ENCODE data around the gene PRKAR2B. TPM values are rescaled to one million over a fixed set of nuclear protein-coding genes. Genes with fewer than 3 reads are reported as not detected.

Gene PRKAR2B
- total RNA-seq, 3 donors from 2014 or later (not counting 1 experiment from before 2014, with no cell fraction given), result 2.1 to 14.3 (median 4.0) TPM

- WGBS (ENCODE audit: insufficient coverage), result 96% methylated on average over 1 of the region's 2 CpGs
- Histone ChIP-seq H3K36me3 (ENCODE audit: control insufficient read depth, insufficient read depth, low read length) (no peaks in the 10 kb centered on the region), H3K27ac (ENCODE audit: low read length) (no peak overlapping the region), H3K9me3 (ENCODE audit: control insufficient read depth, insufficient read depth, low read length) (no peaks in the 10 kb centered on the region), H3K27me3 (ENCODE audit: control insufficient read depth, insufficient read depth, low read length) (no peaks in the 10 kb centered on the region), H3K4me3 (ENCODE audit: low read length) (no peak overlapping the region), H3K4me1 (ENCODE audit: control insufficient read depth, insufficient read depth, low read length) (no peaks in the 10 kb centered on the region)
- H3K27me3 Mint-ChIP-seq (ENCODE audit: low read depth in 2 of 2), result peaks cover 8 to 19% of the 10 kb centered on the region in 2 donors
- intact Hi-C loops (cut with micrococcal nuclease), result no loop called here
- ATAC-seq (no peak), DNase-seq (no peak)
- TF ChIP-seq CTCF (IDR thresholded peaks at IDR 0.05), result no peak
- H3K9me3 Mint-ChIP-seq, result no peaks in the 10 kb centered on the region
- no peaks in the 10 kb centered on the region for H3K4me1 Mint-ChIP-seq
- H3K27ac Mint-ChIP-seq, result no peak overlapping the region
- no peak overlapping the region for H3K4me3 Mint-ChIP-seq
- no peaks in the 10 kb centered on the region for H3K36me3 Mint-ChIP-seq
Observed at GRCh38 chr7:106999023-106999422, 45.5 kb upstream of the PRKAR2B start.

GRCh38 chr7:107001490-107001889, 43.0 kb upstream of the PRKAR2B start:
- no peaks in the 10 kb centered on the region for H3K4me1 ChIP-seq (ENCODE audit: control insufficient read depth, insufficient read depth, low read length)
- 96% methylated on average over 2 of the region's 2 CpGs for WGBS (ENCODE audit: insufficient coverage)
- no peaks in the 10 kb centered on the region for H3K9me3 ChIP-seq (ENCODE audit: control insufficient read depth, insufficient read depth, low read length)
- no peaks in the 10 kb centered on the region for H3K36me3 Mint-ChIP-seq
- H3K9me3 Mint-ChIP-seq, result no peaks in the 10 kb centered on the region
- DNase-seq (no peak), ATAC-seq (no peak)
- no peak overlapping the region for H3K27ac ChIP-seq (ENCODE audit: low read length)
- intact Hi-C loops (cut with micrococcal nuclease), result no loop called here
- no peak for TF ChIP-seq CTCF (IDR thresholded peaks at IDR 0.05)
- H3K27ac Mint-ChIP-seq, result no peak overlapping the region
- no peaks in the 10 kb centered on the region for H3K27me3 ChIP-seq (ENCODE audit: control insufficient read depth, insufficient read depth, low read length)
- peaks cover 3 to 16% of the 10 kb centered on the region in 2 donors for H3K27me3 Mint-ChIP-seq (ENCODE audit: low read depth in 2 of 2)
- no peaks in the 10 kb centered on the region for H3K36me3 ChIP-seq (ENCODE audit: control insufficient read depth, insufficient read depth, low read length)
- H3K4me3 Mint-ChIP-seq, result no peak overlapping the region
- H3K4me1 Mint-ChIP-seq, result no peaks in the 10 kb centered on the region
- no peak overlapping the region for H3K4me3 ChIP-seq (ENCODE audit: low read length)

- WGBS (ENCODE audit: insufficient coverage), result 89% methylated on average over 3 of the region's 4 CpGs
Observed at GRCh38 chr7:107002126-107002525, 42.4 kb upstream of the PRKAR2B start.

More at GRCh38 chr7:107002126-107002525, 42.4 kb upstream of the PRKAR2B start:
- no peak overlapping the region for H3K4me3 Mint-ChIP-seq
- no peak overlapping the region for H3K4me3 ChIP-seq (ENCODE audit: low read length)
- no peak for DNase-seq
- H3K36me3 Mint-ChIP-seq, result no peaks in the 10 kb centered on the region
- TF ChIP-seq CTCF (IDR thresholded peaks at IDR 0.05), result no peak
- H3K27ac Mint-ChIP-seq, result no peak overlapping the region
- H3K4me1 Mint-ChIP-seq, result no peaks in the 10 kb centered on the region
- peaks cover 3 to 16% of the 10 kb centered on the region in 2 donors for H3K27me3 Mint-ChIP-seq (ENCODE audit: low read depth in 2 of 2)
- no peaks in the 10 kb centered on the region for H3K4me1 ChIP-seq (ENCODE audit: control insufficient read depth, insufficient read depth, low read length)
- H3K27ac ChIP-seq (ENCODE audit: low read length), result no peak overlapping the region
- no peaks in the 10 kb centered on the region for H3K9me3 Mint-ChIP-seq
- ATAC-seq, result no peak
- no peaks in the 10 kb centered on the region for H3K9me3 ChIP-seq (ENCODE audit: control insufficient read depth, insufficient read depth, low read length)
- no peaks in the 10 kb centered on the region for H3K27me3 ChIP-seq (ENCODE audit: control insufficient read depth, insufficient read depth, low read length)
- intact Hi-C loops (cut with micrococcal nuclease), result no loop called here
- no peaks in the 10 kb centered on the region for H3K36me3 ChIP-seq (ENCODE audit: control insufficient read depth, insufficient read depth, low read length)
